H1 (cell line): ENCODE results near the gene STEAP3.

Experiments
- CTCF ChIP-seq, 3 experiments: IDR thresholded peaks; 1 replicate in 2 of 3; 2 replicates in 1 of 3; pipeline versions ENCODE4 v1.5.1 to v1.6.1; 2011; ENCODE audit warnings: low read length in 3 of 3, mild to moderate bottlenecking in 3 of 3, inconsistent platforms in 2 of 3, low read depth in 1 of 3, moderate library complexity in 1 of 3; ENCODE audit not compliant: insufficient read depth in 1 of 3; ENCODE audit errors: control extremely low read depth in 1 of 3
- EGR1 ChIP-seq: IDR thresholded peaks from 2 replicates; pipeline ENCODE4 v1.6.1; 2011; ENCODE audit warnings: low read depth, low read length, borderline replicate concordance
- EZH2 ChIP-seq: fragments of 200-600 bp; sonication (generic); IDR thresholded peaks from 2 replicates; pipeline ENCODE4 v1.7.1; 2012; ENCODE audit warnings: low read depth, mild to moderate bottlenecking, moderate library complexity, low read length, inconsistent platforms; ENCODE audit not compliant: severe bottlenecking
- POLR2AphosphoS5 ChIP-seq: IDR thresholded peaks from 2 replicates; pipeline ENCODE4 v1.6.1; 2011; ENCODE audit warnings: low read depth, low read length
- POU5F1 ChIP-seq: IDR thresholded peaks from 2 replicates; pipeline ENCODE4 v1.6.1; 2011; ENCODE audit warnings: low read depth, mild to moderate bottlenecking, low read length, moderate library complexity
- SUZ12 ChIP-seq: fragments of 200-600 bp; sonication (generic); IDR thresholded peaks from 2 replicates; pipeline ENCODE4 v1.6.1; 2012; ENCODE audit warnings: mild to moderate bottlenecking, inconsistent platforms, low read length, moderate library complexity, mixed read lengths
- TAF1 ChIP-seq: IDR thresholded peaks from 2 replicates; pipeline ENCODE4 v1.6.1; 2011; ENCODE audit warnings: mild to moderate bottlenecking, low read depth, low read length
- TEAD4 ChIP-seq: IDR thresholded peaks from 2 replicates; pipeline ENCODE4 v1.6.1; 2012; ENCODE audit warnings: low read depth, low read length, inconsistent platforms, mixed read lengths

GRCh38 chr2:119289642-119290041 is 66.0 kb downstream of the STEAP3 start:
- TF ChIP-seq CTCF (IDR thresholded peaks at IDR 0.05; ENCODE audit: control extremely low read depth in 1 of 3, insufficient read depth in 1 of 3, low read depth in 1 of 3, low read length in 3 of 3) (no peak), EZH2 (no peak), EGR1 (no peak), POLR2AphosphoS5 (no peak), TAF1 (no peak), TEAD4 (no peak), POU5F1 (no peak), SUZ12 (no peak)
